Bone marrow (tissue), 2 donors: Measurements from ENCODE around the gene MGMT.

ENCODE experiments used
- DNase-seq, 2 donors: peaks; one replicate each; lab custom pipeline; 2025; lab: John Stamatoyannopoulos, UW

The MGMT gene

GRCh38 chr10:129624526-129624925, 157.5 kb downstream of the MGMT start:
- no peak for DNase-seq

- DNase-seq, result no peak
Measured at GRCh38 chr10:129626309-129626708, 159.3 kb downstream of the MGMT start.

- no peak for DNase-seq
Measured at GRCh38 chr10:129626796-129627435, 159.9 kb downstream of the MGMT start.

GRCh38 chr10:129627442-129627841, 160.4 kb downstream of the MGMT start:
- DNase-seq, result no peak

DNA sequence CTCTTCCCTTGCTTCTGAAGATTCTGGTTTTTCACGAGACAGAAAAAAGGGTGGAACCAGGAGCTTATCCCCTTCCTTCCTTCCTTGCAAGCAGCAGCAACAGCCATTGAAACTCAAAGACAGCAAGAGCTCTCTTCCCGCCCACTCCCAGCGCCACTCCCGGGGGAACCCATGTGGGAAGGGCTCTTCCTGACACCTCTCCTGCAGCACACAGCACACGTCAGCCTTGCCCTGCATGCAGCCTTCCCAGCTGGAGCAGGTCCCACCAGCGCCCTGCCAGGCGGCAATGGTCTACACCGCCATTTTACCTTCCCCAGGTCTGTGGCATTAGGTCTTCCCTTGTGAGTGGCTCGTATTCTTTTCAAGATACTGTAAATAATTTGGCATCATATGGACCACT, 161.8 kb downstream of the MGMT start:
- no peak for DNase-seq

- no peak for DNase-seq
Measured at GRCh38 chr10:129629911-129630310, 162.9 kb downstream of the MGMT start.

DNA sequence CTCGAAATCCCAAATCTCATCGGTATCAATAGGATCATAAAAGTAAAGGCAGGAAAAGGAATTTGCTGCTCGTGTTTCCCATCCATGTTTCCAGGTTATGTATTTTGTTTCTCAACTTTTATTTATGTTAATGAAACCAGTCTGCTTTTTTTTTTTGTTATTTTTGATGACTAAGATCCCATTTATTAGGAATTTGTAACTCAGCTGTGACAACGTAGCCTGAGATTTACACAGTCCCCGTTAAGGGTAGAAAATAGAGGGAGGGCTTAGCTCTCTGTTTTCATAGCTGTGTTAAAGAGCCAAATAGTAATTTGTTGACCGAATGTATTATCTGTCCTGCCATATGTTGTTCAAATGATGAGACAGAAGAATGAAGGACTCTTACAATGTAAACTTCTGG, 164.0 kb downstream of the MGMT start:
- no peak for DNase-seq

GRCh38 chr10:129631870-129632623, 165.0 kb downstream of the MGMT start:
- DNase-seq, result no peak

- no peak for DNase-seq
Measured at GRCh38 chr10:129637010-129637409, 170.0 kb downstream of the MGMT start.

DNA sequence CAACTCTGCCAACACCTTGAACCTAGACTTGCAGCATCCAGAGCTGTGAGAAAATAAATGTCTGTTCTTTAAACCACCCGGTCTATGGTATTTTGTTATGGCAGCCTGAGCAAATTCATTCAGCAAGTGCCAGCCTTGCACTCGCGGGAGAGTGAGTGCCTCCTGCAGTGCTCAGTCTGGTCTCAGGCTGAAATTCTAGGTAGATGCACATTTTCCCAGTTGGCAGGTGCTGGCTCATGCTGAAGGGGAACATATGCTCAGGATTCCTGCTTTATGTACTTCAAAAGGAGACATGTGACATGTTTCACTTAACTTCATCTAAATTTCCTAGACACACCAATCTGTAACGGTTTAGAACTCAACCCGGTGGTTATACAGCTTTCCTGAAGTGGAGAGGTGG, 170.8 kb downstream of the MGMT start:
- DNase-seq, result no peak

GRCh38 chr10:129641351-129641750, 174.3 kb downstream of the MGMT start:
- DNase-seq, result no peak

GRCh38 chr10:129641982-129642381, 174.9 kb downstream of the MGMT start:
- no peak for DNase-seq

DNA sequence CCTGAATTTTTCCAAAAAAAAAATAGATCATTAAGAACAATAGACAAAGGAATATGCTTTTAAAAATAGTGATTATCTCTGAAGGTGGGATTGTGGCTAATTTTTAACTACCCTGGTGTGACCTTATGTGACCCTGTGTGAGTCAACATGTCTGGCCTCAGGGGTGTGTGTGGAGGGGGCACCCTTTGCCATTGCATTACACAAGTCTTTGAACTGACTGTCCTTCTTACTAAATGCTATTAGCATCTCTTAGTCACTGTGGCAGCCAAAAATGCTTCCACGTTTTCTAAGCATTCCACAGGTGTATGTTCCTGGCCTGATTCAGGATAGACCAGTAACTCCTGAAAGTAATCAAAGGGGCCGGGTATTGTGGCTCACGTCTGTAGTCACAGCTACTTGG, 175.4 kb downstream of the MGMT start:
- no peak for DNase-seq

DNA sequence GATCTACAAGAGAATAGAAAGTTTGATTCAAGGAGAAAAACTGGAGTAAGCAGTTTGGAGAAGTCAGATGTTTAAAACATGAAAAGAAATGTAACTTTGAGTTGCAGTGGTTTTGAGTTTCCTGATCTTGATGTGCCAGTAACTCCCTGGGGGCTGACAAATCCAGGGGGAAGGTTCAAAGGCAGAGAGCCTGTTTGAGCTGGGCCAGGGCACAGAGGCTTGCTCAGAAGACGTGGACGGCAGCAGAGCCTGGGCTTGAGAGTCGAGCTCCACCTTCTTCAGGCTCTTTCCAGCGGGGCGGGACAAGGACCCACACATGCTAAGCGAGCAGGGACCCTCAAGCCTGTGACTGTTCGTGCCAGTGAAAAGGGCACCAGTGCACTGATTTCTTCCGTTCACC, 176.2 kb downstream of the MGMT start:
- no peak for DNase-seq

DNA sequence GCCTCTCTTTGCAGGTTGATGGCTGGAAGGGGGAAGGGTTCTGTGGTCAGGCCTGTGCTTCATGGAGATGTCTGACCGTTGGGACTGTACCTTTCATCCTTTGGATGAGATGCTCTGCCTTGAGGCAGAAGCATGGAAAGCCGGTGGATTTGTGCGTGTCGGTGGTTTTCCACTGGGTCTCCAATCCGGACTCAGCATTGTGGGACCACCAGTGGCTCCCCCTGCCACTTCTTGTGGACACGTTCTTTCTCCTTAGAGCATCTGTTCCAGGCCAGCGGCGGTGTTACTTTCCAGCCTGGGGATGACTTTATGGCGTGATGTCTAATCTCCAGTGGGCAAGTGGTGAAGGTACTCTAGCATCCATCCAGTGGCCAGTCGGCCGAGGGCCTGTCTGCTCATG, 178.4 kb downstream of the MGMT start:
- DNase-seq, result no peak

GRCh38 chr10:129646973-129647372, 179.9 kb downstream of the MGMT start:
- DNase-seq, result no peak

- DNase-seq, result no peak
Measured at GRCh38 chr10:129647590-129647989, 180.5 kb downstream of the MGMT start.

GRCh38 chr10:129648856-129649255, 181.8 kb downstream of the MGMT start:
- no peak for DNase-seq

GRCh38 chr10:129652021-129652420, 185.0 kb downstream of the MGMT start:
- DNase-seq, result no peak

- DNase-seq, result no peak
Measured at GRCh38 chr10:129652521-129653201, 185.6 kb downstream of the MGMT start.

- DNase-seq, result no peak
Measured at GRCh38 chr10:129653428-129653827, 186.4 kb downstream of the MGMT start.

DNA sequence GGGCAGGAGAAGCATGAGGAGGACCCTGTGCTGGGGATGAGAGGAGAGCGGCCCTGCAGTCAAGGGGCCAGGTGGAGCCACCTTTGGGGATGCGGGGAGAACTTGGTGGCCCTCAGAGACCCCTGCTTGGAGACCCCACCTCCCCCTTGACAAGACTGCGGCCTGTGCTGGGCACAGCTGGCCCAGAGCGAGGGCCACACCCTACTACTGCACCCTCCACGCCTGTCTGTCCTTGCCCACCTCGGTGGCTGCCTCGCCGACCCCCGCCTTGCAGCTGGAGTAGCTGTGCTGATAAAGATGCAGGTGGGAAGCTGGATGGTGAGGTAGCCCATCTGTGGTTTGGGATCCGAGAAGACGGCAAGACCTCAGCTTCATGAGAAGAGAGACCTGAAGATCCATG, 186.8 kb downstream of the MGMT start:
- DNase-seq, result no peak

- no peak for DNase-seq
Measured at GRCh38 chr10:129654461-129654860, 187.4 kb downstream of the MGMT start.
